GM19023 (cell line): ENCODE measurements around the gene DNAH11.
"Not testable (repeated sequence)": the region's sequence is repeated elsewhere in the genome, so short reads cannot be mapped to it uniquely, and the experiment has no call there.

Experiments
- ATAC-seq: cut with Tn5 transposase; IDR thresholded peaks from one replicate; pipeline ENCODE4 v1.9.1; 2021; ENCODE audit warnings: mild to moderate bottlenecking, moderate library complexity; ENCODE audit not compliant: unreplicated experiment

The DNAH11 gene

DNA sequence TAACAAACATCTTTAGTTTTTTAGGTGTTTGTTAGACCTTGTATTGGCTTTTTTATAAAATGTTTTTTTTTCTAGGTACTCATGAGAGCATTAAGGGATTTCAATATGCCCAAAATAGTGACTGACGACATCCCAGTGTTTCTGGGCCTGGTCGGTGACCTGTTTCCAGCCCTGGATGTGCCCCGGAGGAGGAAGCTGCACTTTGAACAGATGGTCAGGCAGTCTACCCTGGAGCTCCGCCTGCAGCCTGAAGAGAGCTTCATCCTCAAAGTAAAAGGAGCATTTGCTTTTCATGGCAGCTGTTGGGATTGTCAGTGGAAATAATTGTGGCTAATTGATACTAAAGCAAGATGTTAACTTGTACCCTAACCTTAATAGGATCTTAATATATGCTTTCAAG is 161.5 kb downstream of the DNAH11 start:
- ATAC-seq, result no peak

DNA sequence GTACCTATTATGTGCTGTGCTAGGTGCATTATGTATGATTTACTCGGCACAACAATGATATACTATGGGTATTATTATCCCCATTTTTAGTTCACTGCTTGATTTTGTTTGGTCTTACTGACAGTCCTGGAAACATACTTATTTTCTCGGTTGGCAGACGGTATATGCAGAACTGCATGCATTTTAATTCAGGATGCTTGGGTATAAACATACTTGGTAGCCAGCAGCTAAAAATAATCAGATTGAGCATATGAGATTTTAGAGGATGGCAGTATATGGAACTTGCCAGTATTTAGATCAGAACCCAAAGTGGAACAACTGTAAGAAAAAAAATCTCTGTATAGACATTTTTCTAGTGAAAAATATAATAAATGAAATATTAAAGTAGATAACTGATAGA is 163.3 kb downstream of the DNAH11 start:
- ATAC-seq, result no peak

DNA sequence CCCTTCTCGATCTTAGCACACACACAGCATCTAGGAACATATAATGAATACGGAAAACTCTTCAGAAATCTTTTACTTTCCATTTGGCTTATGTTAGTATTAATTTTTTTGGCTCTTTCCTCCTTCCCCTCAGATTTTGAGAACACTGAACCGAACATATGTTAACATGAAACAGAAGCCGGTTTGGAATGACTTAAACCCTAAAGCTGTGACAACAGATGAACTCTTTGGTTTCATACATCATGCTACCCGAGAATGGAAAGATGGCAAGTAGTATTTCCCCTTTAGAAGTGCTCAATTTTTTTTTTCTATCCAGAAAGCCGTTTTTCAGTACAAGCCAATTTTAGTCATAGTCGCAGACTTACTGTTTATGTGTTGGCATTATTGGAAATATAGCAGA is 164.7 kb downstream of the DNAH11 start:
- ATAC-seq, result no peak

DNA sequence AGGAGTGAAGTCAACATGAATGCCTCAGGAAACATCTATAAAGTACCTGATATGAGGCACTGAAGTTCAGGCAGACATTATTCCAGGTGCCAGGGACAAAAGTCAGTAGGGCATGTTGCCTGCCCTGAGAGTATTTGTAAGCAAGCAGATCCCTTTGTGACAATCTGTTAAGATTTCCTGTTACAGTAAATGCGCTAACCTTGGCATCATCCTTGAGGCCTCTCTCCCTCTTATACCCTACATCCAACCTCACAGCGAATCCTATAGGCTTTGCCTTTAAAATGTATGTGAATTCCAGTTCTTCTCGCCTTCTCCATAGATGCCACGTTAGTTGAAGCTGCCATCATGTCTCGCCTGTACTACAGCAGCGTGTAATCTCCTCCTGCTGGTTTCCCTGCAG is 165.3 kb downstream of the DNAH11 start:
- ATAC-seq, result no peak

DNA sequence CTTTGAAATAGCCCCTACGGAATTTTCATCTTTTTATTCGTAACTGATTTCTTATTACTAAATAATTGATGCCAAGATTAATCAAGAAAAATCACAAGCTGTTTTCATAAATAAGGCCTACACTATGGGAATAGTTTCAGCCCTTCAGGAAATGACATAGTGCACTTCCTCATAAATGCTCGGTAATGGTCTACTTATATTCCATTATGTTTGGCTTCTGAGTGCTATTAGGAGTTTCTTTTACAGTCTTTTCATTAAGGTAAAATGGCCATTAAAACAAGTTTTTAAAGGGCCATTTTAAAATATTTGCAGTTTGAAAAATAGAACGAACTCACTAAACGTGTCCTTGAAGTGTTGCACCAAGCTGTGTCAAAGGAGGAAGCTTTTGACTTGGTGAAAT is 174.5 kb downstream of the DNAH11 start:
- ATAC-seq, result no peak

GRCh38 chr7:21718391-21718790 is 175.6 kb downstream of the DNAH11 start:
- ATAC-seq, result no peak

DNA sequence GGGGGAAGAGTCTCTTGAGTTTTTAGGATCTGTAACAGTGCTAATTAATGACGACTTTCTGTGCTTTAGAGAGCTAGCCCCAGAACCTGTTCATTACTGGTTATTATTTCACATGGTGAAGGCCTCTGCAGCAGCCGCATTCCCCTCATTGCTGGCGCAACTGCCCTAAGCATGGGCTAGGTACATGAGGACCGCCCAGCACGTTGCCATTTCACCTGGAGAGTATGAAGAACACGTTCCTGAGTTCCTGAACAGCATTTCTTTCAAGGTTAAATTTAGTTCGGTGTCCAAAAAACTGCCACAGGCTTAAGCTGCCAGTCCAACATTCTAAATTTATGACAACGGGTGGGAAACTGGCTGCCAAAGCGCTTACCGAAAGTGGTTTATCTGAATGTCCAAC is 177.0 kb downstream of the DNAH11 start:
- no peak for ATAC-seq

- no peak for ATAC-seq
These were observed 179.5 kb downstream of the DNAH11 start for GRCh38 chr7:21722371-21722770.

DNA sequence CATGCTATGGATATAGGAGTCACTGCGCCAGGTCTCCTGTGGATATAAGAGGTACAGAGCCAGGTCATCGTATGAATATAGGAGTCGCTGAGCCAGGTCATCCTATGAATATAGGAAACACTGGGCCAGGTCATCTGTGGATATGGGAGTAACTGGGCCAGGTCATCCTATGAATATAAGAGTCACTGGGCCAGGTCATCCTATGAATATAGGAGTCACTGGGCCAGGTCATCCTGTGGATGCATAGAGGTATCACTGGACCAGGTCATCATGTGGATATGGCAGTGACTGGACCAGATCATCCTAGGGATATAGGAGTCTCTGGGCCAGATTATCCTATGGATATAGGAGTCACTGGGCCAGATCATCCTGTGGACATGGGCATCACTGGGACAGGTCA is 181.7 kb downstream of the DNAH11 start:
- ATAC-seq, result no peak

- no peak for ATAC-seq
These were observed 187.6 kb downstream of the DNAH11 start for GRCh38 chr7:21730399-21730798.

- ATAC-seq, result no peak
These were observed 189.1 kb downstream of the DNAH11 start for GRCh38 chr7:21731977-21732376.

DNA sequence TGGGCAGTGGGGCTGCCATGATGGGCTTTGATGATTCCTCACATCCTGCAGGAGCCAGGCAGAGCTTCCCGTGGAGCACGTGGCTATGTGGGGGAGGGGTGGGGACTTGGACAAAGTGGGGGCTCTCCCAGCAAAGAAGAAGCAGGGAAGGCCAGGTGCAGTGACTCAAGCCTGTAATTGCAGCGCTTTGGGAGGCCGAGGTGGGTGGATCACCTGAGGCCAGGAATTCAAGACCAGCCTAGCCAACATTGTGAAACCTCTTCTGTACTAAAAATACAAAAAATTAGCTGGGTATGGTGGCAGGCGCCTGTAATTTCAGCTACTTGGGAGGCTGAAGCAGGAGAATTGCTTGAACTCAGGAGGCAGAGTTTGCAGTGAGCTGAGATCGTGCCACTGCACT is 190.1 kb downstream of the DNAH11 start:
- not testable (repeated sequence) for ATAC-seq

DNA sequence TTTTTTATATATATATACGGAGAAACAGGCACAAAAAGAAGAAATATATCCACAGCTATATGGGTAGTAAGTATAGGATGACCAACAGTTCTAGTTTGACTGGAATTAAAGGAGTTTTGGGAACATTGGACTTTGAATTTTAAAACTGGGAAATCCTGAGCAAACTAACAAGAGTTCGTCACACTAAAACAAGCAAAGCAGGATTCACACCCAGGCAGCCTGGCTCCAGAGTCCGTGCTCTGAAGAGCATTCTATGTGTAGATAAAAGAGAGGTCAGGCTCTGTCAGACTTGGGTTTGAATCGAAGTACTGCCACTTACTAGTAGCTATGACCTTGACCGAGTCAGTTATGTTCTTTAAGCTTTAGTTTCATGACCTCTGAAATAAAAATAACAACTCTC is 191.0 kb downstream of the DNAH11 start:
- no peak for ATAC-seq

GRCh38 chr7:21743493-21743892 is 200.7 kb downstream of the DNAH11 start:
- no peak for ATAC-seq

- no peak for ATAC-seq
These were observed 204.1 kb downstream of the DNAH11 start for GRCh38 chr7:21746949-21747348.

DNA sequence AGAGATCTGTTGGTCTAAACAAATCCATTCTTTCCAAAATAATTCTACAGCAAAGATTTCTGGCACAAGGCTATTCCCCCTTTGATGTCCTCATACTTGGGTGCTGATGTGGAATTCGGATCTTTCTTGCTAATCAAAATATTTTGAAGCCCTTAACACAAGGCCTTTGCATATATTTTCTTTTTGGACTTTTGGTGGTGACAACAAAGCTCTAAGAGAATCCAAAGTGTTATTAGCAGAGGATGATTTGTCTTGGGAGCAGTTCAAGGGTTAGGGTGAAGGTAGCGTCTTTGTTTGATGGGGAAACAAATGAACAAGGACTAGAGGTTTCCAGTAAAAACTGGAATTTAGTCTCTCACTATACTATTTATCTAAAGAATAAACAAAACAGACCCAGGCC is 205.0 kb downstream of the DNAH11 start:
- ATAC-seq, result no peak

DNA sequence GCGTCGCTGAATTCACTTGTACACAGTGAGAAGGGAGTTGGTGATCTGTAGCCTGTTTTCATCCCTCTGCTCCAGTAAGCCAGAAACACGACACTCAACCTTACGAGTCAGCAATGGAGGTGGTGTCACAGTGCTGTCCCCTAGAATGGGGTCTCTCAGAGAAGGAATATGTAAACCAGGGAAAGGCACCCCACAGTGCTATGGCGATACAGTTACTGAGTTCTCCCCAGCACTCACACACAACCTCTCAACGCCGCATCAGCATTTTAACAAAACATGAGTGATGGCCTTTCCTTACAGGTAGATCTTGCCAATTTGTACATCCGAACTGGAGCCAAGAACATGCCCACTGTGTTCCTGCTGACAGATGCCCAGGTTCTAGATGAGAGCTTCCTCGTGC is 206.5 kb downstream of the DNAH11 start:
- ATAC-seq, result no peak

GRCh38 chr7:21753071-21753470 is 210.2 kb downstream of the DNAH11 start:
- no peak for ATAC-seq

DNA sequence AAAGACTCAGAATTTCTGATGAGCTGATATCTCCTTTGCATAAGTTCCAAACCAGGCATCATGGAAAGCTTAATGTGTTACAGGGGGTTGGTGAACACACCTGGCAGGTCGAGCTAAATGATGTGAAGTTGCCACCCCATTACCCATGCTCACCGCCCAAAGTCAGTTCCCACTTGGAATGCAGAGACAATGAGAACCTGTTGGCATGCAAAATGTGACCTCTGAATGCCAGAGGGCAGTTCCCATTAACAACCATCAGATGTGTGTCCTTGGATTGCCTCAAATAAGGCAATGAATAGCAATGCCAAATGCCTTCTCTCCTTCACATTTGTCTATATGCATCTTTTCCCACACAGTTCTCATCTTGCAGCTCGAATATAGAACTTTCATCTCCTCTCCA is 212.1 kb downstream of the DNAH11 start:
- no peak for ATAC-seq

- no peak for ATAC-seq
These were observed 214.9 kb downstream of the DNAH11 start for GRCh38 chr7:21757537-21758282.

DNA sequence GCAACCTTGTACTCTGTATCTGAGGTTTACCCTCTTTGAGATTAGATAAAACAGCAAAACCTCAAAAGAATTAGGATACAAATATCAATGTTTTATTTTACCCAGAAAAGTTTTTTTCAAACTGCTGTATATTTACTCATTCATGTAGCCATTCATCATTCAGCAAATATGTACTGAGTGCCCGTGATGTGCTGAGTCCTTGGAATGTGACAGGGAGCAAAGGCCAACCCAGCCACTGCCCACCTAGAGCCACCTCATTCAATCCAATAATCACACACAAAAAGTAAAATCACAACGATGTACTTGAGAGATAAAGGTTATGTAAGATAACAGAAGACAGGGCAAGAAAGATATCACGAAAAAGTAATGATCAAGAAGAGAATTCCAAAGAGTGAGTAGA is 215.4 kb downstream of the DNAH11 start:
- ATAC-seq, result no peak

- ATAC-seq, result no peak
These were observed 219.6 kb downstream of the DNAH11 start for GRCh38 chr7:21762469-21762868.

GRCh38 chr7:21763818-21764217 is 221.0 kb downstream of the DNAH11 start:
- ATAC-seq, result no peak
